MV-4-11 (cell line): Measurements from ENCODE around the gene IFRD2.
"Not testable (repeated sequence)": the region's sequence is repeated elsewhere in the genome, so short reads cannot be mapped to it uniquely, and the experiment has no call there.

ENCODE experiments used
- DNase-seq: peaks from one replicate; lab custom pipeline; 2025; lab: John Stamatoyannopoulos, UW

The IFRD2 gene

GRCh38 chr3:50286322-50287227 is 5.7 kb downstream of the IFRD2 start:
- no peak for DNase-seq

GRCh38 chr3:50284121-50284520 is 8.1 kb downstream of the IFRD2 start:
- not testable (repeated sequence) for DNase-seq

- DNase-seq: no peak
Observed at GRCh38 chr3:50279255-50280016, 12.8 kb downstream of the IFRD2 start.

GRCh38 chr3:50278880-50279224 is 13.4 kb downstream of the IFRD2 start, which contains the start of gene LSMEM2:
TSS of gene LSMEM2 (plus strand) at chr3:50279087. CDS start at chr3:50279114, 27 bp downstream.
- no peak for DNase-seq

- no peak for DNase-seq
Observed at GRCh38 chr3:50278123-50278879, 13.9 kb downstream of the IFRD2 start.

- no peak for DNase-seq
Observed at GRCh38 chr3:50276762-50277101, 15.5 kb downstream of the IFRD2 start.

DNA sequence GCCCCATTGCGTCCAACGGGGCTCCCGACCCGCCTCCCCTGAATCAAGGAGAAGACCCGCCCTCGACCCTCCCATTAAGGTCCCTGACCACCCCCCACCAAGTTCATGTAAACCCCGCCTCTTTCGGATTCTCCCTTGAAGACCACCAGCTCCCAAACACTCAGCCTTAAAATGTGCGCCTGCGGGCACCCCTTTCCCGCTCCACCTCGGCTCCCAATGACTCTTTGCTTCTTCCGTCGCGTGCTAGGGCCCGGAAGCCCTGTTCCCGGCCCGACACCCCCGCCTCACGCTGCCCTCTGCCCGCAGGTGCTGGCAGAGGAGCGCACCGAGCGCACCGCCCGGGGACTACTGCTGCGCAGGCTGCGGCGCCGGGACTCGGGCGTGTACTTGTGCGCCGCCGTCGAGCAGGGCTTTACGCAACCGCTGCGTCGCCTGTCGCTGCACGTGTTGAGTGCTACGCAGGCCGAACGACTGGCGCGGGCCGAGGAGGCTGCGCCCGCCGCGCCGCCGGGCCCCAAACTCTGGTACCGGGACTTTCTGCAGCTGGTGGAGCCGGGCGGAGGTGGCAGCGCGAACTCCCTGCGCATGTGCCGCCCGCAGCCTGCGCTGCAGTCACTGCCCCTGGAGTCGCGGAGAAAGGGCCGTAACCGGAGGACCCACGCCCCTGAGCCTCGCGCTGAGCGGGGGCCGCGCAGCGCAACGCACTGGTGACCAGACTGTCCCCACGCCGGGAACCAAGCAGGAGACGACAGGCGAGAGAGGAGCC is 16.1 kb downstream of the IFRD2 start:
- DNase-seq: no peak

GRCh38 chr3:50275141-50275995 is 16.9 kb downstream of the IFRD2 start:
- DNase-seq: no peak

GRCh38 chr3:50274371-50275104 is 17.7 kb downstream of the IFRD2 start:
- peak; percentile 42 for DNase-seq

- DNase-seq: no peak
Observed at GRCh38 chr3:50273689-50274065, 18.6 kb downstream of the IFRD2 start.

DNA sequence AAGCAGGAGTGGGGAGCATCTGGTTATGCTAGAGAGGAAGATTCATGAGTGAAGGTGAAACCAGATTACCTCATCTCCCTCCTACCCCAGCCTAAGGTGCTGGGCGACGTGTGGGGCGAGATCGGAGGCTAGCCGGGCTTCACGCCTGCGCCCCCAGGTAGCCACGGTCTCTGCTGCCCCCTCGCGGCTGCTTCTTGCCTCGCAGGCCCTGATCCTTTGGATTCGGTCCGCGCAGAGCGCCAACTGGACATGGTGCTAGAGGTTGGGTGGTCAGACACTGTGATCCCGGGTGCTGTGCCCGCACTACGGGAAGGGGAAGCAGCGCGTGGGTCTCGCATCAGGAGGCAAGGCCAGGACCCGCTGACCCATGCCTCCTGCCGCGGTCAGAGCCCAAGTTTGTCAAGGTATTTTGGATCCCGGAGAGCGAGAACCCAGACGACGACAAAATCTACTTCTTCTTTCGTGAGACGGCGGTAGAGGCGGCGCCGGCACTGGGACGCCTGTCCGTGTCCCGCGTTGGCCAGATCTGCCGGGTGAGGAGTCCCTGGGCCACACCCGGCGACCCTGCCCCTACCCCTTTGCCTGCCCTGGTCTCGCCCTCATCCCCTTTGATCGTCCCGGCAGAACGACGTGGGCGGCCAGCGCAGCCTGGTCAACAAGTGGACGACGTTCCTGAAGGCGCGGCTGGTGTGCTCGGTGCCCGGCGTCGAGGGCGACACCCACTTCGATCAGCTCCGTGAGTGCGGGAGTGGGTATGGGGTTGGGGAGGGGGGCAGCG is 19.1 kb downstream of the IFRD2 start:
- DNase-seq: peak; percentile 55

DNA sequence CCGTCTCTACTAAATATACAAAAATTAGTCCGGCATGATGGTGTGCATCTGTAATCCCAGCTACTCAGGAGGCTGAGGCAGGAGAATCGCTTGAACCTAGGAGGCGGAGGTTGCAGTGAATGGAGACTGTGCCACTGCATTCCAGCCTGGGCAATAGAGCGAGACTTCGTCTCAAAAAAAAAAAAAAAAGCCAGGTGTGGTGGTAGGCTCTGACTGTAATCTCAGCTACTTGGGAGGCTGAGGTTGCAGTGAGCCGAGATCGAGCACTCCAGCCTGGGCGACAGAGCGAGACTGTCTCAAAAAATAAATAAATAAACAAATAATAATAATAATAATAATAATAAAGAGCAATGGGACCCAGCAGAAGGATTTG is 19.7 kb downstream of the IFRD2 start:
- DNase-seq: not testable (repeated sequence)

DNA sequence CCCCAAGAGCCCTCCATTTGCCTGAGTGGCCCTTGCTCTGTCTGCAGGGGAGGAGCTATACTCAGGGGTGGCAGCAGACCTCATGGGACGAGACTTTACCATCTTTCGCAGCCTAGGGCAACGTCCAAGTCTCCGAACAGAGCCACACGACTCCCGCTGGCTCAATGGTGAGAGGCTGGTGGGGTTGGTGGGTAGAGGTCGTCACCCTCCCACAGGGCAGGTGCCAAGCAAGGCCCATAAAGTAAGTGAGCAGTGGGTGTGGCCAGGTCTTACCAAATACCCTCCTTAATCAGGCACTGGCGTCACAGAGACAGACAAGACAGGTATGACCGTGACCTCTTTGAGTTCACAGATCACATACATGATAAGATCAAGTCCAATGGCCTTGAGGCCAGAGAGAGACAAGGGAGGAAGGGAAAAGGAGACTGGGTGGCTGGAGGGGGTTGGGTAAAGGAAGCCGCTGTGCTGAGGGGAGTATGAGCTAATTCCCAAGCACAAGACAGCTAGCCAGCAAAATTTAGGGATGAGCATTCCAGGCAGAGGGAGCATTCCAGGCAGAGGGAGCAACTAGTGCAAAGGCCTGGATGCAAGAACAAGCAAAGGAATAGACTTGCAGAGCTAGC is 20.8 kb downstream of the IFRD2 start:
- no peak for DNase-seq

DNA sequence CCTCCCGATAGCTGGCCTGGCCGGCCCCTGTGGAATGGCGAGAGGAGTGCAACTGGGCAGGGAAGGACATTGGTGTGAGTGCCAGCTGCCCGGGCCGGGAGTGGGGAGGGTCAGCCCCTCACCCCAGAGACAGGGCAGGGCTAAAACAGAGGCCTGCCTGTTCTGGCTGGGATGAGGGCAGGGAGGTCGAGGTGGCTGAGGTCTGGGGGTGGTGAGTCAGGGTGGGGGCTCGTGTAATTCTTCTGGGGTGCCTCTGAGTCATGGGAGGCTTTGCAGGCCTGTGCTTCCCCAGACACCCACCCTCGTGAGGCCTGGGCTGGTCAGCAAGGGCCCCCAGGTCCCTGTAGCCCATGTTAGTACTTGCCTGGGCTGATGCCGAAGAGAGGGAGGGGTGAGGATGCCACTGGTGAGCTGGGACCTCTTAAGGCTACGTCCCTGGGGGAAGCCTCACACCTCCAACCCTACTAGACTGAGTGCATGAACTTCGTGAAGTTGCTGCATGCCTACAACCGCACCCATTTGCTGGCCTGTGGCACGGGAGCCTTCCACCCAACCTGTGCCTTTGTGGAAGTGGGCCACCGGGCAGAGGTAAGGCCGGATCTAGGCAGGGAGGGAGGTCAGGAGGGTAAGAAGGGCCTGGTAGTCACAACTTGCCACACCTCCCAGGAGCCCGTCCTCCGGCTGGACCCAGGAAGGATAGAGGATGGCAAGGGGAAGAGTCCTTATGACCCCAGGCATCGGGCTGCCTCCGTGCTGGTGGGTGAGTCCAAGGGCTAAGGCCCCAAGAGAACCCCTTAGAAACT is 21.6 kb downstream of the IFRD2 start:
- DNase-seq: no peak

GRCh38 chr3:50269977-50270413 is 22.2 kb downstream of the IFRD2 start:
- DNase-seq: no peak

- DNase-seq: no peak
Observed at GRCh38 chr3:50269460-50269859, 22.8 kb downstream of the IFRD2 start.

DNA sequence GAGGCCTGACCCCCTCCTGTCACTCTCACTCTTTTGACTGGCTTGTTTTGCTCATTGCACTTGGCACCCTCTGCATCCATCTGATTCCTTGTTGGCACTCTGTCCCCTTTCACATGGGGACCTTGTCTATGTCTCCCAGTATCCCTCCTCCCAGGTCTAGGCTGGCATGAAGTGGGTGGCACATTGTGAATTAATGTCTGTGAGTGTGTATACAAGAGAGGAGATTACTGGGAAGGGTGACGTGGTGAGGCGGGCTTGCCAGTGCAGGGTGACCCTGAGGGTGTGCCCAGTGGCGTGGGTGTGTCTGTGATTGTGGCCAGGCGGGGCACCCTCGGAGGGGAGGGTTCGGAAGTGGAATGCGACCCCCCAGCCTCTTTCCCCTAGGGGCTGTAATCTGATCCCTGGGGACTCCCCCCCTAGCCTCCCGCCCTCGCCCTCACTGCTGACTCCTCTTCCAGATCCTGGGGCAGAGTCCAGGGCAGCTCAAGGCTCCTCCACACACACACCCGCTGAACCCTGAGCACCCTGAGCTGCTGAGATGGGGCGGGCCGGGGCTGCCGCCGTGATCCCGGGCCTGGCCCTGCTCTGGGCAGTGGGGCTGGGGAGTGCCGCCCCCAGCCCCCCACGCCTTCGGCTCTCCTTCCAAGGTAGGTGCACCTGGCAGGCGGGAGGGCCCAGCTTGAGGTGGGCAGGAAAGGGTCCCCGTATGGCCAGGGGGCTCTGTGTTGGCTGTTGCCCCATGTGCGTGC is 23.4 kb downstream of the IFRD2 start, which contains the start of gene SEMA3B:
Gene SEMA3B (plus strand): TSS at position 445 of the 749 bp plus-strand sequence. CDS start 94 bp downstream, at position 539.
- no peak for DNase-seq
